Immature natural killer cell (primary cell): ENCODE results near the gene TTYH3. TPM values are rescaled to one million over a fixed set of nuclear protein-coding genes. Genes with fewer than 3 reads are reported as not detected.
A peak's percentile ranks its signal among the peaks of the same experiment; 100 is the strongest.
"Not testable (repeated sequence)": the region's sequence is repeated elsewhere in the genome, so short reads cannot be mapped to it uniquely, and the experiment has no call there.

Source experiments
- DNase-seq, 3 donors: peaks; one replicate each; pipeline ENCODE4 v3.0.0; 2022; ENCODE audit warnings: mixed read lengths in 1 of 3
- H3K27ac Mint-ChIP-seq, 6 donors: one replicate each; pipeline ENCODE4 v1.8.0; 2020; ENCODE audit warnings: mixed read lengths in 6 of 6, mild to moderate bottlenecking in 5 of 6, inconsistent platforms in 4 of 6, moderate library complexity in 3 of 6
- H3K27me3 Mint-ChIP-seq, 3 donors: one replicate each; pipeline ENCODE4 v1.8.0; 2020 to 2021; ENCODE audit warnings: low read depth in 3 of 3, mild to moderate bottlenecking in 3 of 3, mixed read lengths in 3 of 3, moderate library complexity in 3 of 3, inconsistent platforms in 1 of 3
- H3K36me3 Mint-ChIP-seq, 3 donors: one replicate each; pipeline ENCODE4 v1.8.0; 2020; ENCODE audit warnings: mixed read lengths in 3 of 3, inconsistent platforms in 2 of 3, mild to moderate bottlenecking in 2 of 3
- H3K4me1 Mint-ChIP-seq, 2 donors: one replicate each; pipeline ENCODE4 v1.8.0; 2020; ENCODE audit warnings: inconsistent platforms in 2 of 2, mild to moderate bottlenecking in 2 of 2, mixed read lengths in 2 of 2, moderate library complexity in 1 of 2
- H3K4me3 Mint-ChIP-seq, 5 donors: one replicate each; pipeline ENCODE4 v1.8.0; 2020; ENCODE audit warnings: mild to moderate bottlenecking in 5 of 5, mixed read lengths in 5 of 5, inconsistent platforms in 3 of 5, moderate library complexity in 3 of 5
- H3K9me3 Mint-ChIP-seq, 6 donors: one replicate each; pipeline ENCODE4 v1.8.0; 2020; ENCODE audit warnings: mild to moderate bottlenecking in 6 of 6, mixed read lengths in 6 of 6, inconsistent platforms in 4 of 6, moderate library complexity in 3 of 6
- polyA plus RNA-seq, 3 donors: library from polyadenylated mRNA; unstranded; fragments of 300-500 nt; fragmentation: Illumina TruSeq; gene quantifications; one replicate each; pipeline ENCODE4 v1.2.3, GENCODE V29; 2021

TTYH3 gene, protein sequence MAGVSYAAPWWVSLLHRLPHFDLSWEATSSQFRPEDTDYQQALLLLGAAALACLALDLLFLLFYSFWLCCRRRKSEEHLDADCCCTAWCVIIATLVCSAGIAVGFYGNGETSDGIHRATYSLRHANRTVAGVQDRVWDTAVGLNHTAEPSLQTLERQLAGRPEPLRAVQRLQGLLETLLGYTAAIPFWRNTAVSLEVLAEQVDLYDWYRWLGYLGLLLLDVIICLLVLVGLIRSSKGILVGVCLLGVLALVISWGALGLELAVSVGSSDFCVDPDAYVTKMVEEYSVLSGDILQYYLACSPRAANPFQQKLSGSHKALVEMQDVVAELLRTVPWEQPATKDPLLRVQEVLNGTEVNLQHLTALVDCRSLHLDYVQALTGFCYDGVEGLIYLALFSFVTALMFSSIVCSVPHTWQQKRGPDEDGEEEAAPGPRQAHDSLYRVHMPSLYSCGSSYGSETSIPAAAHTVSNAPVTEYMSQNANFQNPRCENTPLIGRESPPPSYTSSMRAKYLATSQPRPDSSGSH
- 1 to 10 TPM; 1.3 to 3.2 (median 1.6) TPM for polyA plus RNA-seq

DNA sequence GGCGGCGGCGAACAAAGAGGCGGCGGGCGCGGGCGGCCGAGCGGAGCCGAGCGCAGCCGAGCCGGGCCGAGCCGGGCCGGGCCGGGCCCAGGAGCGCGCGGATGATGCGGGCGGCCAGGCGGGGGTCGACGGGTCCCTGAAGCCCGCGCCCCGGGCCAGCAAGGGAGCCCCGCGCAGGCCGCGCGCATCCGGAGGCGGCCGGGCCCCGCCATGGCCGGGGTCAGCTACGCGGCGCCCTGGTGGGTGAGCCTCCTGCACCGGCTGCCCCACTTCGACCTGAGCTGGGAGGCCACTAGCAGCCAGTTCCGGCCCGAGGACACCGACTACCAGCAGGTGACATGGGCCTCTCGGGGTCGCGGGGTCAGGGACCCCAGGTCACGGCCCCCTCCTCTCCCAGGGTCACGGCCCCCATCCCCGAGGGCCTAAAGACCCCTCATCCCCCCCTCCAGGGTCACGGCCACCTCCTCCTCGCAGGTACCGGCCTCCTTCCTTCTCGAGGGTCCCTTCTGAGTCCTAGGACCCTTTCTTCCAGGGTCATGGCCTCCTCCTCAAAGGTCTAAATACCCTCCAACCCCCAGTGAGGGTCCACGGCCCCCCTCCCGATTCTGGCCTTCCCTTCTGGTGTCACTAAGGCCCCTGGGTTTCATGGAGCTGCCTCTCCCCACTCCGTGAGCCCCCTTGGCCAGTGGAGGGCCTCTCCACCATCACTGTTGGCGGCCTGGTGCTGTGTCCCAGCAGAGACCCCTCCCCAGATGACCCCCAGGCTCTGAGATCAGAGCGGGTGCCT lies at the start of gene TTYH3:
TSS of gene TTYH3 (plus strand) at position 41 of the 787 bp plus-strand sequence. CDS start at position 211, 170 bp downstream.
- H3K27ac Mint-ChIP-seq, result peak within 1 kb of the TSS; percentile 67 to 93 (median 82)
- no peaks in the 10 kb centered on the region for H3K9me3 Mint-ChIP-seq
- H3K4me1 Mint-ChIP-seq, result peaks cover 18 to 34% of the 10 kb centered on the region in 2 donors
- peak within 1 kb of the TSS; percentile 85 to 91 (median 89) for H3K4me3 Mint-ChIP-seq
- peaks cover 0 to 4% (median 2%) of the 10 kb centered on the region in 3 donors for H3K27me3 Mint-ChIP-seq
- DNase-seq, result no peak
- no peaks in the 10 kb centered on the region for H3K36me3 Mint-ChIP-seq

DNA sequence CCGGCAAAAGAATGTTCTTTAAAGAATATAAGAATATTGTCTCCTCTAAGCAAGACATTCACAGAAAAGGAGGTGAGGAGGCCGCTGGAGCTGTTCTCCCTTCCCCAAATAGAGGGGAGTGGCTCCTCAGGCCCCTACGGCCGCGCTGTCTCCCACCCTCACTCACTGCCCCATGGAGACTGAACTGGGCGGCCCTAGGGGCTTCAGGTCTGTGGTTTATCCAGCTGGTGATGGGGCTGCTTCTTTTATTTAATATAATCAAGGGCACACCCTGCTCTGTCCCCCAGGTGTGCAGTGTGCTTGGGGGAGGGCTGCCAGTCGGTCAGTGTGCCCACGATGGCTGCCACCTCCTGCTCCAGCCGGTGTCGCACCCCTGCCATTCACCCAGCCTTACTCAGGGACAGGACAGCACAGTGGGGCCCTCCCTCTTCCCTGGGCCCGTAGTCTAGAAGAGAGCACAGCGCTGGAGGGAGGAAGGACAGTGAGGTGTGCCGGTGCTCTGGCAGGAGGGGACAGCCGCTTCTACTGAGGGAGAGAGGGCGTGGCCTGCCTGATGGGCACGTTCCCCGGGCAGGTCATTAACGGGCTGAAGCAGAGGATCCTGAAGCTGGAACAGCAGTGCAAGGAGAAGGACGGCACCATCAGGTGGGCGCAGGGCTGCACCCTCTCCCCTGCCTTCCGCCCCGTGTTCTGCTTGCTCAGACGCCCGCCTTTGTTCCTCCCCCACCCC lies 49.6 kb upstream of the TTYH3 start:
- Mint-ChIP-seq H3K4me1 (peaks cover 0 to 5% of the 10 kb centered on the region in 2 donors), H3K9me3 (no peaks in the 10 kb centered on the region), H3K27ac (no peak overlapping the region), H3K4me3 (no peak overlapping the region), H3K36me3 (peaks cover 7 to 19% (median 19%) of the 10 kb centered on the region in 3 donors), H3K27me3 (peaks cover 1% of the 10 kb centered on the region in 3 donors)
- DNase-seq, result no peak

DNA sequence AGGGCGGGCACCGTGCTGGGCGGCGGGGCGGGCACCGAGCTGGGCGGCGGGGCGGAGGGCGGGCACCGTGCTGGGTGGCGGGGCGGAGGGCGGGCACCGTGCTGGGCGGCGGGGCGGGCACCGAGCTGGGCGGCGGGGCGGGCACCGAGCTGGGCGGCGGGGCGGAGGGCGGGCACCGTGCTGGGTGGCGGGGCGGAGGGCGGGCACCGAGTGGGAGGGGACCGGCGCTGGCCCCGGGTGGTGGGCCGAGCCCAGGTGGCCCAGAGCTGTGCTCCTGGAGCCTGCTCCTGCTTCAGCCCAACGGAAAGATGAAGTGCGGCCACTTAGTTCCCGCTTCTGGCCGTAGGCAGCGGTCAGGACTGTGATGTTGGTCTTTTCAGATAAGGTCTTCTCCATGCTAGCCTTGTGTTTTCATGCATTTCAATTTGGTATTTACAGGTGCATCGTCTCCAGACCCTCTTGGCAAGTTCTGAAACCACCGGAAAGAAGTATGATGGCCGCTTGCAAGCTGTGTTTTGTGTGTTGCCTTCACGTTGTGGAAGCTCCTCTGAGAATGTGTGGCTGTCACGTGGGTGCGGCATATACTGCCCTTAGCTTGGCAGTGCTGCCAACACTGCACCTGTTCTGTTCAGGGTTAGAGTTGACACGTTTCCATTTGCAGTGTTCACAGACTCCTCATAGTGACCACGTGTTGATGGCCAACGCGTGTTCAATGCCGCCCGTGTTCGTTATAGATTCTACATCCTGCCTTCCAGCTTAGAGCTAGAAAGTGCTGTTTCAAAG lies 47.8 kb upstream of the TTYH3 start:
- Mint-ChIP-seq H3K27ac (no peak overlapping the region), H3K9me3 (no peaks in the 10 kb centered on the region), H3K4me3 (no peak overlapping the region), H3K4me1 (peaks cover 0 to 5% of the 10 kb centered on the region in 2 donors), H3K36me3 (peaks cover 7 to 17% (median 17%) of the 10 kb centered on the region in 3 donors), H3K27me3 (peaks cover 0 to 1% (median under 1%) of the 10 kb centered on the region in 3 donors)
- no peak for DNase-seq

DNA sequence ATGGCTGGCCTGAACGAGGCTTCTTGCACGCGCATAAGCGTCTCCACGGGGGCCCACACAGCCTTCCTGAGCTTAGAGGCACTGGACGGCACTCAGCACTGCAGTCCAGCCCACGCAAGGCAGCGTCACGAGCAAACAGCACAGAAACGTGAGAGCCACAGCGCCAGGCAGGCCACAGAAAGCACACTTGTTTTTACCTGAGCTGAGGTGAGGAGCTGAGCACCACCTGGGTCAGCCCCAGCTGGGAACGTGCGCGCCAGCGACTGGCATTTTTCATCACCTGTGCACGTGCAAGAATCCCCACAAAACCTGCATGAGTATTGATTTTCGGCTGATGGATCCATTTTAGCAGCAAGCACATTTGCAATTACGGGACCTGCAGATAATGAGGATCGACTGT lies 46.3 kb upstream of the TTYH3 start:
- no peak overlapping the region for H3K4me3 Mint-ChIP-seq
- no peak overlapping the region for H3K27ac Mint-ChIP-seq
- peaks cover 0 to 5% of the 10 kb centered on the region in 2 donors for H3K4me1 Mint-ChIP-seq
- H3K36me3 Mint-ChIP-seq, result peaks cover 7 to 20% (median 14%) of the 10 kb centered on the region in 3 donors
- peaks cover 0 to 1% (median 0%) of the 10 kb centered on the region in 3 donors for H3K27me3 Mint-ChIP-seq
- no peak for DNase-seq
- no peaks in the 10 kb centered on the region for H3K9me3 Mint-ChIP-seq

DNA sequence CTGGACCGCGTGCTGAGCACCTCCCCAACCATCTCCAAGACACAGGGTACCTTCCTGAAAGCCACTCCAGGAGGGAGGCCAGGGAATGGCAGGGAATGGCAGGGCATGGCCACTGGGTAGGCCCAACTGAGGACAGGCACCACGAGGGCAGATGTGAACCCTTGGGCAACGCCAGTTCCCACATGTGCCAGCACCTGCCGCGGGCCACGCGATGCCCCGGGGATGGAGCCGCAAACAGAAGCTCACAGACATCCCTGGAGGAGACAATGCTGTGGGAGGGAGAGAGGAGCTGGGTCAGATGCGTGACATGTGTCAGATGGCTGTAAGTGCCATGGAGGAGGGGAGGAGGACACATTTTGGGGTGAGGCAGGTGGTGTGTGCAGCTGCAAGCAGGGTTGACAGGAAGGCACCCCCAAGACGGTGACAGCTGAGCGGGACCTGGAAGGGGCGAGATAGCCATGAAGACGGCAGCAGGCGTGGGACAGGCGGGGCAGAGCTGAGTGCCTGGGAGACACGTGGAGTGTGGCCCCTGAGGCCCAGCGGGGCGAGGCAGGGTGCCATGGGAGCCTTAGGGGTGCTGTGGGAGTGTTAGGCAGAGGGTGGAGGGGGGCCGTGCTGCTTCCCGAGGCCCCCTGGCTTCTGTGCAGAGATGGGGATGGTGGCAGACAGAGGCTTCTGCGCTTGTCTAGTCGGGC lies 45.3 kb upstream of the TTYH3 start:
- H3K27ac Mint-ChIP-seq, result no peak overlapping the region
- no peak overlapping the region for H3K4me3 Mint-ChIP-seq
- H3K27me3 Mint-ChIP-seq, result peaks cover 0 to 1% (median 0%) of the 10 kb centered on the region in 3 donors

DNA sequence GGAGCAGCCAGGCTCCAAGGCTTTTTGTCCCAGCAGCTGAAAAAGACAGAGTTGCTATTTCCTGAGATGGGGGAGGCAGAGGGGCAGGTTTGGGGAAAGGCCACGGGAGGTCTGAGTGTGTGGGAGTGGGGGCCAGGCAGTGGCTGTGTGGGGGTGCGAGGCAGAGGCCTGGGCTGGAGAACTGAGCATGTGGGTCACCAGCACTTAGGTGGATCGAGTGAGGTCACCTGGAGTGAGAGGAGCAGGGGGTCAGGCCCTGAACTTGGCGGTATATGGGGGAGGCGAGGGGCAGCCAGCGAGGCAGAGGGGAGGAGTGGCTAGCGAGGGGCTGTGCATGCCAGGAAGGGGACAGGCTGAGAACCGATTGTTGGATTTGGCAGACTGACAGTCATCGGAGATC lies 44.7 kb upstream of the TTYH3 start:
- no peak for DNase-seq
- Mint-ChIP-seq H3K27me3 (peaks cover 0 to 1% (median 0%) of the 10 kb centered on the region in 3 donors), H3K4me1 (peaks cover 0 to 5% of the 10 kb centered on the region in 2 donors), H3K36me3 (peaks cover 7 to 23% (median 19%) of the 10 kb centered on the region in 3 donors), H3K4me3 (no peak overlapping the region), H3K27ac (no peak overlapping the region), H3K9me3 (no peaks in the 10 kb centered on the region)

More for the DNA sequence above, 45.3 kb upstream of the TTYH3 start:
- Mint-ChIP-seq H3K4me1 (peaks cover 0 to 5% of the 10 kb centered on the region in 2 donors), H3K9me3 (no peaks in the 10 kb centered on the region), H3K36me3 (peaks cover 7 to 20% (median 18%) of the 10 kb centered on the region in 3 donors)
- no peak for DNase-seq

DNA sequence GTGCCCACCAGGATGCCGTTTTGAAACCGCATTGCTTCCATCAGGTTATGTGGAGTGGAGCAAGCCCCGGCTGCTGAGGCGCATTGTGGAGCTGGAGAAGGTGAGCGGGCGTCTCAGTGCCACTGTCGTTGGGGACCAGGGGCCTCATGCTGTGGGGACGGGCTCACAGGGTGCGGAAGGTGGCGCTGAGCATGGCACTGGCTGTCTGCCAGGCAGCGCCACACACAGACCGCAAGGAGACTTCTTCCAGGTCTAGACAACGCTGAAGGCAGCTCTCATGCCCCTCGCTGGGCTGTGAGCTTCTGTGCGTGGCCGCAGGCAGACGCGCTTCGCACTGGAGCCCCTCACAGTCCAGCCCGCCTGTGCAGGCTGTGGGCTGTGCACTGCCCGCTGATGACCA lies 44.0 kb upstream of the TTYH3 start:
- H3K9me3 Mint-ChIP-seq, result no peaks in the 10 kb centered on the region
- no peak overlapping the region for H3K27ac Mint-ChIP-seq
- peaks cover 7 to 24% (median 23%) of the 10 kb centered on the region in 3 donors for H3K36me3 Mint-ChIP-seq
- peaks cover 0 to 5% of the 10 kb centered on the region in 2 donors for H3K4me1 Mint-ChIP-seq
- no peak for DNase-seq
- peaks cover 0 to 1% (median 0%) of the 10 kb centered on the region in 3 donors for H3K27me3 Mint-ChIP-seq
- H3K4me3 Mint-ChIP-seq, result no peak overlapping the region

DNA sequence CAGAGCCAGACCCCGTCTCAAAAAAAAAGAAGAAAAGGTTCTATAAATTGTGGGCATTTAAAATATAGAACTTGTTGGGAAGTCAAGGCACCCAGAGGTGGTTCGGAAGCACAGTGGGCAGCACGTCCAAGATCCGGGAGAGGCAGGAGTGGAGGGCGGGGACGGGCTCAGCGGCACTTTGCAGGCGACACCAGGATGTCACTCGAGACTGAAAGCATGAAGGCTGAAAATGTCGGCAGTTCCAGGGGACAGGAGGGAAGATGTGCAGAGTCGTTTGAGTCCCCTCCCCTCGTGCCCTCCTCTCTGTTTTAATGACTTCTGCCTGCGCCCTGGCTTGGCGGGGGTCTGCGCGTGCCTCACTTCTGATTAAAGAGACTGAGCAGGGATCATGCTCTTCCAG lies 42.4 kb upstream of the TTYH3 start:
- no peak for DNase-seq
- H3K27ac Mint-ChIP-seq, result no peak overlapping the region
- H3K4me3 Mint-ChIP-seq, result no peak overlapping the region
- peaks cover 0 to 2% of the 10 kb centered on the region in 2 donors for H3K4me1 Mint-ChIP-seq
- peaks cover 4 to 23% (median 21%) of the 10 kb centered on the region in 3 donors for H3K36me3 Mint-ChIP-seq
- H3K27me3 Mint-ChIP-seq, result no peaks in the 10 kb centered on the region
- H3K9me3 Mint-ChIP-seq, result no peaks in the 10 kb centered on the region

DNA sequence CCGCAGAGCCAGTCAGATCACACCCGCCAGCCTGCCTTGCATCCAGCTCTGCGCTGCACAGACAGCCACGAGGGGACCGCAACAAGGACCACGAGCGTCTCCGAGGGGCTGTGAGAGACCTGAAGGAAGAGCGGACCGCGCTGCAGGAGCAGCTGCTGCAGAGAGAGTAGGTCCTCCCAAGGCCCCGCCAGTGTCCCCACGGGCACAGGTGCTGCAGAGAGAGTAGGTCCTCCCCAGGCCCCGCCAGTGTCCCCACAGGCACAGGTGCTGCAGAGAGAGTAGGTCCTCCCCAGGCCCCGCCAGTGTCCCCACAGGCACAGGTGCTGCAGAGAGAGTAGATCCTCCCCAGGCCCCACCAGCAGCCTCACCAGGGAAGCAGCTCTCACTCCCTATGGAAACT lies 41.8 kb upstream of the TTYH3 start:
- H3K4me1 Mint-ChIP-seq, DNase-seq: not testable (repeated sequence)

DNA sequence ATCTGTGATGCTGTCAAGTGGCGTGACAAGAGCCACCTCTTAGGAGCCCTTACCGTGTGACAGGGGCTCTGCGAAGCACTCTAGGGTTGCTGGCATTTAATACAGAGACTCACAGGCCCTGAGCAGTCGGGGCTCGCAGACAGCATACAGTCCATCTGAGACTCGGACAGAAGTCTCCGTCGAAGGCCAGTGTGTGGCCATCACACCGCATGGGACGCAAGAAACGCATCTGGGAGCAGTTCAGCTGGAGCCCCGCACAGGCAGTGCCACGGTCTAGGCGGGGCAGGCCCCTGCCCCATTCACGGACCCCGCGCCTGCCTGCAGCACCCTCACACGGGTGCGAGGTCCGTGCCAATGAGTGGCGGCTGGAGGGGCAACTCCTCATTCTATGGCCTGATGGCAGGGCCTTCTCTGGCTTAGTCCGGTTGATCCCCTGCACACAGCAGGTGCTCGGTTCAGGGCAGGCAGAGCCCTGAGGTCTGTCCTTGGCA lies 39.4 kb upstream of the TTYH3 start:
- no peaks in the 10 kb centered on the region for H3K27me3 Mint-ChIP-seq
- no peak for DNase-seq
- no peak overlapping the region for H3K27ac Mint-ChIP-seq
- no peak overlapping the region for H3K4me3 Mint-ChIP-seq
- no peaks in the 10 kb centered on the region for H3K4me1 Mint-ChIP-seq
- H3K36me3 Mint-ChIP-seq, result peaks cover 5 to 31% (median 25%) of the 10 kb centered on the region in 3 donors
- no peaks in the 10 kb centered on the region for H3K9me3 Mint-ChIP-seq

More for the DNA sequence above, 41.8 kb upstream of the TTYH3 start:
- not testable (repeated sequence) for H3K27ac Mint-ChIP-seq, H3K9me3 Mint-ChIP-seq, H3K27me3 Mint-ChIP-seq, H3K4me3 Mint-ChIP-seq
- H3K36me3 Mint-ChIP-seq, result peaks cover 3 to 22% (median 22%) of the 10 kb centered on the region in 3 donors

DNA sequence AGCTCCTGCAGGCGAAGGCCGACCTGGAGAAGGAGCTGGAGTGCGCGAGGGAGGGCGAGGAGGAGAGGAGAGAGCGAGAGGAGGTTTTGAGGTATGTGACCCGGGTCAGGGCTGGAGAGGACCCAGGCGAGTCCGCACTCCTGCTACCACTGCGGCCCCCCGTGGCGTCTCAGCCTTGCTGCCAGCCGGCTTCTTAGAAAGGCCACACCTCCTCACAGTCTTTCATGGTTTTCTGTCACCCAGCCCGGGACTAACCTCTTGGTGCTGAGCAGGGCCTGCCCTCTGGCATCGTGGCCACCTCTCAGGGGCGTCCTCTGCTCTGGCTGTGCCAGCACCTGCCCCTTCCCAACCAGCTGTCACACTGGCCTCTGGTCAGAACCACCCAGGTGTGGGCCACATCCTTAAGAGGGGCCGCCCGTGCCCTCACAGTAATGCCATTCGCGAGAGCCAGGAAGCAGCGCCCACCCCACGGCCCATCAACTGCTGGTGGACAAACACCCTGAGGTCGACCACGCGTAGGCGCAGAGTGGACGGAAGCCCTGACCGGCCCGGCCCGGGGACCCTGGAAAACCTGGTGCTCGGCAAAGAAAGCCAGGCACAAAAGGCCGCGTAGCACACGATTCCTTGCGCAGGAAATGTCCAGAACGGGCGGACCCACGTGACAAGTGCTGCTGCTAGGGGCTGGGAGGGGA lies 38.6 kb upstream of the TTYH3 start:
- no peaks in the 10 kb centered on the region for H3K27me3 Mint-ChIP-seq
- no peak overlapping the region for H3K27ac Mint-ChIP-seq
- no peaks in the 10 kb centered on the region for H3K9me3 Mint-ChIP-seq
- DNase-seq, result no peak
- H3K36me3 Mint-ChIP-seq, result peaks cover 5 to 31% (median 25%) of the 10 kb centered on the region in 3 donors
- H3K4me1 Mint-ChIP-seq, result no peaks in the 10 kb centered on the region
- H3K4me3 Mint-ChIP-seq, result no peak overlapping the region

DNA sequence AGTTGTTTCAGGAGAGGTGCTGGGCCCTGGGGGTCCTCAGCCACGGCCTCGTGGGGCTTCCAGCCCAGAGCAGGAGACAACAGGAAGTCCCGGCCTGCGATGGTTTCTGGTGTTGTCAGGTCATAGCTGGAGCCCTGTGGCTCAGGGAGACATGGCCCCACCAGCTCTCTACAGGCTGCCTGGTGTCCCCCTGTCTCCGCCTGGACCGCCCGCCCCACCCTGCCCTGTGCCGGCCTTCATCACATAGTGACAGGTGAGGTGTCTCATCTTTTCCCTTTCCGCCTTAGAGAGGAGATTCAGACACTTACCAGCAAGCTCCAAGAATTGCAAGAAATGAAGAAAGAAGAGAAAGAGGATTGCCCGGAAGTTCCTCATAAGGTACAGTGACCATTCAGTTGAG lies 37.2 kb upstream of the TTYH3 start:
- DNase-seq, result no peak
- Mint-ChIP-seq H3K4me3 (no peak overlapping the region), H3K27me3 (no peaks in the 10 kb centered on the region), H3K4me1 (no peaks in the 10 kb centered on the region), H3K36me3 (peaks cover 5 to 31% (median 30%) of the 10 kb centered on the region in 3 donors), H3K27ac (no peak overlapping the region), H3K9me3 (no peaks in the 10 kb centered on the region)
